GM12892 (cell line): ENCODE results near the gene RANBP3L.

ENCODE experiments used
- POLR2A ChIP-seq: IDR thresholded peaks from 2 replicates; pipeline ENCODE4 v1.6.1; 2011; ENCODE audit warnings: low read depth, low read length, control low read depth
- POLR2AphosphoS5 ChIP-seq: IDR thresholded peaks from 2 replicates; pipeline ENCODE4 v1.6.1; 2011; ENCODE audit warnings: low read depth, low read length, control low read depth

- TF ChIP-seq POLR2AphosphoS5 (no peak), POLR2A (no peak)
These were observed 43.2 kb upstream of the RANBP3L start for GRCh38 chr5:36344899-36345298.
